ENCODE measurements around the gene MSANTD1.

GRCh38 chr4:3283916-3284315 lies 35.0 kb downstream of the MSANTD1 start:
- TF ChIP-seq EZH2 (IDR thresholded peaks at IDR 0.05; ENCODE audit: insufficient read depth, low read length) = no peak
- no peak for TF ChIP-seq CTCF (IDR thresholded peaks at IDR 0.05; ENCODE audit: insufficient read depth, low read depth, low read length)
